Left kidney (tissue), 8 donors: ENCODE data around the gene SYTL2. TPM values are rescaled to one million over a fixed set of nuclear protein-coding genes. Genes with fewer than 3 reads are reported as not detected.
"Not testable (repeated sequence)": the region's sequence is repeated elsewhere in the genome, so short reads cannot be mapped to it uniquely, and the experiment has no call there.

Experiments
- DNase-seq: peaks from one replicate; pipeline ENCODE4 v3.0.0-alpha.2; 2013
- long read RNA-seq, 8 donors: transcript quantifications; one replicate each; lab custom pipeline, GENCODE V29; 2026
- polyA plus RNA-seq: library from polyadenylated mRNA; unstranded; fragments of 120-200 nt; gene quantifications from one replicate; pipeline ENCODE4 v1.2.1, GENCODE V29; 2013; ENCODE audit not compliant: insufficient read length

Gene SYTL2
- polyA plus RNA-seq = 106 TPM
- long read RNA-seq, donor 1, partial matches to known transcripts = 0 of 2 reads
- long read RNA-seq, donor 1, other reads (novel, unspliced or antisense) = 0 of 2 reads
- long read RNA-seq, donor 2, full-length matches to known transcripts = 5 of 5 reads
- long read RNA-seq, donor 2, partial matches to known transcripts = 0 of 5 reads
- long read RNA-seq, donor 2, other reads (novel, unspliced or antisense) = 0 of 5 reads
- long read RNA-seq, donor 3, full-length matches to known transcripts = 6 of 6 reads
- long read RNA-seq, donor 3, partial matches to known transcripts = 0 of 6 reads
- long read RNA-seq, donor 3, other reads (novel, unspliced or antisense) = 0 of 6 reads
- long read RNA-seq, donor 4, partial matches to known transcripts = 5 of 5 reads
- long read RNA-seq, donor 4, other reads (novel, unspliced or antisense) = 0 of 5 reads
- long read RNA-seq, donor 5, full-length matches to known transcripts = 7 of 7 reads
- long read RNA-seq, donor 5, partial matches to known transcripts = 0 of 7 reads
- long read RNA-seq, donor 5, other reads (novel, unspliced or antisense) = 0 of 7 reads
- long read RNA-seq, donor 6, full-length matches to known transcripts = 5 of 5 reads
- long read RNA-seq, donor 6, partial matches to known transcripts = 0 of 5 reads
- long read RNA-seq, donor 6, other reads (novel, unspliced or antisense) = 0 of 5 reads
- long read RNA-seq, donor 7, full-length matches to known transcripts = 9 of 16 reads
- long read RNA-seq, donor 7, partial matches to known transcripts = 7 of 16 reads
- long read RNA-seq, donor 7, other reads (novel, unspliced or antisense) = 0 of 16 reads
- long read RNA-seq, donor 8, partial matches to known transcripts = 0 of 2 reads
- long read RNA-seq, donor 8, other reads (novel, unspliced or antisense) = 0 of 2 reads

- DNase-seq = peak; percentile 65
These were observed at the start of gene SYTL2 for GRCh38 chr11:85810871-85811611. Gene SYTL2 (minus strand): TSS chr11:85811141. CDS start chr11:85757725, 53,416 bp downstream.

GRCh38 chr11:85859541-85859940, 48.6 kb upstream of the SYTL2 start:
- DNase-seq = not testable (repeated sequence)

GRCh38 chr11:85857098-85857497, 46.2 kb upstream of the SYTL2 start:
- no peak for DNase-seq

- peak; percentile 6 for DNase-seq
These were observed 44.4 kb upstream of the SYTL2 start, which contains the start of gene CCDC83 for GRCh38 chr11:85855341-85855656. Gene CCDC83 (plus strand): TSS chr11:85855383. CDS start chr11:85865124, 9,741 bp downstream.

GRCh38 chr11:85854557-85855340, 43.8 kb upstream of the SYTL2 start:
- peak; percentile 92 for DNase-seq

GRCh38 chr11:85854212-85854556, 43.2 kb upstream of the SYTL2 start:
- DNase-seq = no peak

- not testable (repeated sequence) for DNase-seq
These were observed 42.6 kb upstream of the SYTL2 start for GRCh38 chr11:85853541-85853940.

GRCh38 chr11:85852754-85853153, 41.8 kb upstream of the SYTL2 start:
- DNase-seq = not testable (repeated sequence)

- no peak for DNase-seq
These were observed 37.6 kb upstream of the SYTL2 start for GRCh38 chr11:85848556-85848955.

- DNase-seq = no peak
These were observed 37.1 kb upstream of the SYTL2 start for GRCh38 chr11:85848006-85848405.

- DNase-seq = no peak
These were observed 36.5 kb upstream of the SYTL2 start for GRCh38 chr11:85847436-85847835.

- DNase-seq = no peak
These were observed 34.2 kb upstream of the SYTL2 start for GRCh38 chr11:85845124-85845631.

GRCh38 chr11:85844439-85845123, 33.6 kb upstream of the SYTL2 start:
- no peak for DNase-seq

- no peak for DNase-seq
These were observed 33.0 kb upstream of the SYTL2 start for GRCh38 chr11:85843929-85844328.

- not testable (repeated sequence) for DNase-seq
These were observed 30.0 kb upstream of the SYTL2 start for GRCh38 chr11:85840932-85841331.

GRCh38 chr11:85835729-85836128, 24.8 kb upstream of the SYTL2 start:
- DNase-seq = no peak

GRCh38 chr11:85835263-85835662, 24.3 kb upstream of the SYTL2 start:
- no peak for DNase-seq

- DNase-seq = no peak
These were observed 20.1 kb upstream of the SYTL2 start for GRCh38 chr11:85831050-85831449.

GRCh38 chr11:85829172-85829571, 18.2 kb upstream of the SYTL2 start:
- no peak for DNase-seq

- no peak for DNase-seq
These were observed 17.7 kb upstream of the SYTL2 start for GRCh38 chr11:85828640-85828978.
